K562 (cell line): ENCODE data around the gene ROPN1L. TPM values are rescaled to one million over a fixed set of nuclear protein-coding genes. Genes with fewer than 3 reads are reported as not detected.

Experiments used
- ARID2 ChIP-seq: fragments of 450-650 bp; IDR thresholded peaks from 2 replicates; pipeline ENCODE4 v1.6.1; 2017; ENCODE audit warnings: antibody characterized with exemption, mild to moderate bottlenecking
- EHMT2 ChIP-seq: fragments of 450-650 bp; IDR thresholded peaks from 2 replicates; pipeline ENCODE4 v1.6.1; 2018; ENCODE audit warnings: antibody characterized with exemption
- ELF4 ChIP-seq: fragments of 450-650 bp; formaldehyde crosslinking; IDR thresholded peaks from 2 replicates; pipeline ENCODE4 v1.4.0; 2022; ENCODE audit warnings: missing genetic modification characterization
- EP300 ChIP-seq: IDR thresholded peaks from 2 replicates; pipeline ENCODE4 v1.6.1; 2012; ENCODE audit warnings: low read length, improper control_type of control experiment
- JUND ChIP-seq, 2 experiments: IDR thresholded peaks; 2 replicates in 1 of 2; 3 replicates in 1 of 2; pipeline ENCODE4 v1.6.1; 2011; ENCODE audit warnings: borderline replicate concordance in 2 of 2, low read depth in 2 of 2, low read length in 2 of 2, improper control_type of control experiment in 1 of 2, missing biosample characterization in 1 of 2, missing genetic modification characterization in 1 of 2, missing genetic modification reagents in 1 of 2
- KDM1A ChIP-seq, 2 experiments: fragments of 450-650 bp; IDR thresholded peaks; 2 replicates each; pipeline ENCODE4 v1.6.1; 2016; ENCODE audit warnings: mild to moderate bottlenecking in 2 of 2
- MLLT1 ChIP-seq, 2 experiments: fragments of 450-650 bp; IDR thresholded peaks; 2 replicates each; pipeline ENCODE4 v1.6.1; 2016
- MTA1 ChIP-seq: fragments of 450-650 bp; IDR thresholded peaks from 2 replicates; pipeline ENCODE4 v1.6.1; 2017; ENCODE audit warnings: borderline replicate concordance
- NRF1 ChIP-seq, 2 experiments: fragments of 450-650 bp; IDR thresholded peaks in 1 of 2; conservative IDR thresholded peaks in 1 of 2; 2 replicates each; pipeline ENCODE4 v1.6.1; 2014; ENCODE audit warnings: mild to moderate bottlenecking in 2 of 2
- POLR2B ChIP-seq: fragments of 450-650 bp; IDR thresholded peaks from 2 replicates; pipeline ENCODE4 v1.6.1; 2018; ENCODE audit warnings: low read depth; ENCODE audit not compliant: partially characterized antibody
- PRMT5 ChIP-seq: sonication (generic); formaldehyde crosslinking; IDR thresholded peaks from 2 replicates; pipeline ENCODE4 v1.5.0; 2020; ENCODE audit warnings: missing genetic modification reagents
- SMARCA5 ChIP-seq: fragments of 450-650 bp; IDR thresholded peaks from 2 replicates; pipeline ENCODE4 v1.6.1; 2016
- TAL1 ChIP-seq: fragments of 450-650 bp; IDR thresholded peaks from 2 replicates; pipeline ENCODE4 v1.6.1; 2016; ENCODE audit warnings: mild to moderate bottlenecking
- TEAD4 ChIP-seq, 2 experiments: sonication (generic) in 1 of 2; formaldehyde crosslinking in 1 of 2; IDR thresholded peaks; 2 replicates each; pipeline versions ENCODE4 v1.6.1 to v1.8.0; 2012 to 2022; ENCODE audit warnings: borderline replicate concordance in 1 of 2, inconsistent platforms in 1 of 2, low read length in 1 of 2, mild to moderate bottlenecking in 1 of 2, missing genetic modification reagents in 1 of 2
- ZNF12 ChIP-seq: sonication (generic); formaldehyde crosslinking; IDR thresholded peaks from 2 replicates; pipeline ENCODE4 v1.4.0; 2020; ENCODE audit warnings: mild to moderate bottlenecking, missing genetic modification reagents
- ZNF263 ChIP-seq: sonication (generic); formaldehyde crosslinking; IDR thresholded peaks from 2 replicates; pipeline ENCODE4 v1.8.0; 2022; ENCODE audit warnings: mild to moderate bottlenecking, missing genetic modification reagents, borderline replicate concordance
- ZNF311 ChIP-seq: fragments of 250-450 bp; sonication (Bioruptor Pico); IDR thresholded peaks from 2 replicates; pipeline ENCODE4 v1.4.0; 2020; ENCODE audit warnings: mild to moderate bottlenecking, moderate library complexity
- ZNF561 ChIP-seq: fragments of 450-650 bp; formaldehyde crosslinking; conservative IDR thresholded peaks from 2 replicates; pipeline ENCODE4 v1.4.0; 2020; ENCODE audit warnings: mild to moderate bottlenecking, moderate library complexity
- polyA plus RNA-seq, 8 experiments: library from polyadenylated mRNA; depleted of rRNA in 4 of 8; stranded (reverse) in 5 of 8; unstranded in 3 of 8; fragments of >200 nt; fragmentation: Nextera tagmentation in 2 of 8; fragmentation: Illumina TruSeq in 1 of 8; extraction: Ambion mirVana in 2 of 8; extraction: Trizol in 1 of 8; gene quantifications; 2 replicates each; pipeline versions ENCODE4 v1.2.1 to v1.2.3, GENCODE V29; 2011 to 2014; ENCODE audit warnings: inconsistent platforms in 1 of 8, missing spikeins in 1 of 8
- total RNA-seq, 7 experiments: library from RNA; depleted of rRNA in 6 of 7; stranded (reverse); fragments of >200 nt in 6 of 7; fragmentation: Illumina TruSeq in 2 of 7; extraction: Trizol in 2 of 7; gene quantifications; 2 replicates each; pipeline versions ENCODE4 v1.2.1 to v1.2.3, GENCODE V29; 2011 to 2021; ENCODE audit warnings: low replicate concordance in 1 of 7
- TF ChIP-seq, protein P1 (sequence below): fragments of 450-650 bp; IDR thresholded peaks from 2 replicates; pipeline ENCODE4 v1.6.1; 2016; ENCODE audit warnings: borderline replicate concordance

The ROPN1L gene
- total and polyA plus RNA-seq, 9 of the 15 experiments (the other 6 are each of a cell fraction or from before 2014, with no cell fraction given), result 0.04 to 0.85 (median 0.24) TPM; not detected in 3

DNA sequence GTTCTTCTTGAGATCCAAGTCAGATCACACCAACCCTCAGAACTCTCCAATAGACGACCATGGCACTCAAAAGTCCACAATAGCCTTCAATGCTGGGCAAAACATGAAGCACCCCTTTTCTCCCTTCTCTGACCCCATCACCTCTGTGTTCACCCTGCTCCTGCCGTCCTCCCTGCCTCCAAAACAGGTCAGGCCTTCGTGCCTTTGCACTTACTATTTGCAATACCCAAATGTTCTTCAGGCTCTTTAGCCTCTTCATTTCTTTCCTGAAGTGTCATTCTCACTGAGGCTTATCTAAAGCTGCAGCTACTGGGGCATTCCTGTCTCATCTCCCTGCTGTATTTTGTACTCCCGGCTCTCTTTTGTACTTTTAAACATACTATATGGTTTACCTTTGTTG, 2.0 kb upstream of the ROPN1L start (continued):
- TF ChIP-seq SMARCA5, result peak; percentile 90
- no peak for TF ChIP-seq PRMT5 (CRISPR knock-in tag)
- TF ChIP-seq ZNF561, result no peak
- TF ChIP-seq POLR2B, result peak; percentile 48
- TF ChIP-seq ZNF311, result no peak
- 0 out of 4 replicates have a peak, but pooled peaks of 1 of the 2 experiments have one; percentile 48 for TF ChIP-seq MLLT1 (IDR thresholded peaks at IDR 0.05)
- 0 out of 2 replicates have a peak, but pooled peaks have one; percentile 19 for TF ChIP-seq EHMT2
- TF ChIP-seq NRF1 (conservative IDR thresholded peaks at IDR 0.05 in 1 of 2, IDR thresholded peaks at IDR 0.05 in 1 of 2), result 0 out of 4 replicates have a peak, but pooled peaks of 1 of the 2 experiments have one; percentile 13
- 0 out of 2 replicates have a peak, but pooled peaks have one; percentile 12 for TF ChIP-seq ARID2
- peak; percentile 61; the same call in 1 of the 2 replicates for TF ChIP-seq ZNF263 (CRISPR knock-in tag)
- TF ChIP-seq MTA1, result 0 out of 2 replicates have a peak, but pooled peaks have one; percentile 39
- no peak for TF ChIP-seq JUND (IDR thresholded peaks at IDR 0.05; ENCODE audit: borderline replicate concordance, low read depth, low read length)
- peak; percentile 33; the same call in 1 of the 3 replicates for TF ChIP-seq JUND (tag; IDR thresholded peaks at IDR 0.05; ENCODE audit: borderline replicate concordance, low read depth, low read length)
- TF ChIP-seq TAL1, result peak; percentile 59
- peak; percentile 46; the same call in 1 of the 2 replicates for TF ChIP-seq EP300
- TF ChIP-seq ELF4, result 0 out of 2 replicates have a peak, but pooled peaks have one; percentile 35
- peak; percentile 55 for TF ChIP-seq TEAD4 (IDR thresholded peaks at IDR 0.05; ENCODE audit: low read length)
- TF ChIP-seq TEAD4 (CRISPR knock-in tag; IDR thresholded peaks at IDR 0.05; ENCODE audit: borderline replicate concordance), result no peak
- TF ChIP-seq KDM1A (IDR thresholded peaks at IDR 0.05), result no peak; a peak in 1 of 4 replicates
- TF ChIP-seq, protein P1, sequence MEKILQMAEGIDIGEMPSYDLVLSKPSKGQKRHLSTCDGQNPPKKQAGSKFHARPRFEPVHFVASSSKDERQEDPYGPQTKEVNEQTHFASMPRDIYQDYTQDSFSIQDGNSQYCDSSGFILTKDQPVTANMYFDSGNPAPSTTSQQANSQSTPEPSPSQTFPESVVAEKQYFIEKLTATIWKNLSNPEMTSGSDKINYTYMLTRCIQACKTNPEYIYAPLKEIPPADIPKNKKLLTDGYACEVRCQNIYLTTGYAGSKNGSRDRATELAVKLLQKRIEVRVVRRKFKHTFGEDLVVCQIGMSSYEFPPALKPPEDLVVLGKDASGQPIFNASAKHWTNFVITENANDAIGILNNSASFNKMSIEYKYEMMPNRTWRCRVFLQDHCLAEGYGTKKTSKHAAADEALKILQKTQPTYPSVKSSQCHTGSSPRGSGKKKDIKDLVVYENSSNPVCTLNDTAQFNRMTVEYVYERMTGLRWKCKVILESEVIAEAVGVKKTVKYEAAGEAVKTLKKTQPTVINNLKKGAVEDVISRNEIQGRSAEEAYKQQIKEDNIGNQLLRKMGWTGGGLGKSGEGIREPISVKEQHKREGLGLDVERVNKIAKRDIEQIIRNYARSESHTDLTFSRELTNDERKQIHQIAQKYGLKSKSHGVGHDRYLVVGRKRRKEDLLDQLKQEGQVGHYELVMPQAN, result 0 out of 2 replicates have a peak, but pooled peaks have one; percentile 40
- TF ChIP-seq ZNF12 (CRISPR knock-in tag), result 0 out of 2 replicates have a peak, but pooled peaks have one; percentile 44
